NCI-H345 treated with DMSO at 0.1 percent for 48 hours (cell line): ENCODE data around the gene GNAL.
"Not testable (repeated sequence)": the region's sequence is repeated elsewhere in the genome, so short reads cannot be mapped to it uniquely, and the experiment has no call there.

Experiments
- DNase-seq: peaks from one replicate; lab custom pipeline; 2025; ENCODE audit not compliant: unreplicated experiment; lab: John Stamatoyannopoulos, UW

GNAL gene

GRCh38 chr18:11866764-11867163 lies 177.7 kb downstream of the GNAL start:
- DNase-seq, result no peak

GRCh38 chr18:11868230-11868629 lies 179.2 kb downstream of the GNAL start:
- no peak for DNase-seq

- no peak for DNase-seq
These were observed 182.4 kb downstream of the GNAL start for GRCh38 chr18:11871501-11871900.

GRCh38 chr18:11872479-11873136 lies 183.5 kb downstream of the GNAL start:
- DNase-seq, result no peak

GRCh38 chr18:11873670-11874340 lies 184.7 kb downstream of the GNAL start:
- no peak for DNase-seq

GRCh38 chr18:11874676-11875075 lies 185.6 kb downstream of the GNAL start:
- no peak for DNase-seq

- DNase-seq, result no peak
These were observed 188.6 kb downstream of the GNAL start for GRCh38 chr18:11877497-11878135.

- DNase-seq, result no peak
These were observed 191.7 kb downstream of the GNAL start for GRCh38 chr18:11880586-11881304.

GRCh38 chr18:11882636-11883035 lies 193.6 kb downstream of the GNAL start:
- no peak for DNase-seq

- no peak for DNase-seq
These were observed 194.1 kb downstream of the GNAL start for GRCh38 chr18:11883153-11883552.

GRCh38 chr18:11884396-11885030 lies 195.4 kb downstream of the GNAL start:
- DNase-seq, result no peak

- DNase-seq, result no peak
These were observed 196.3 kb downstream of the GNAL start for GRCh38 chr18:11885278-11885947.

- DNase-seq, result no peak
These were observed 197.6 kb downstream of the GNAL start for GRCh38 chr18:11886577-11887110.

- no peak for DNase-seq
These were observed 198.5 kb downstream of the GNAL start for GRCh38 chr18:11887328-11888128.

- no peak for DNase-seq
These were observed 199.7 kb downstream of the GNAL start for GRCh38 chr18:11888726-11889125.

- no peak for DNase-seq
These were observed 200.2 kb downstream of the GNAL start for GRCh38 chr18:11889284-11889683.

- no peak for DNase-seq
These were observed 202.7 kb downstream of the GNAL start for GRCh38 chr18:11891737-11892136.

GRCh38 chr18:11892438-11892837 lies 203.4 kb downstream of the GNAL start:
- not testable (repeated sequence) for DNase-seq

- DNase-seq, result no peak
These were observed 208.7 kb downstream of the GNAL start for GRCh38 chr18:11897781-11898180.

GRCh38 chr18:11899063-11899462 lies 210.0 kb downstream of the GNAL start:
- DNase-seq, result no peak
